T-helper 9 cell (primary cell): Measurements from ENCODE around the gene LCAT.

Experiments used
- DNase-seq: peaks from one replicate; pipeline ENCODE4 v3.0.0-alpha.2; 2020

The LCAT gene

DNA sequence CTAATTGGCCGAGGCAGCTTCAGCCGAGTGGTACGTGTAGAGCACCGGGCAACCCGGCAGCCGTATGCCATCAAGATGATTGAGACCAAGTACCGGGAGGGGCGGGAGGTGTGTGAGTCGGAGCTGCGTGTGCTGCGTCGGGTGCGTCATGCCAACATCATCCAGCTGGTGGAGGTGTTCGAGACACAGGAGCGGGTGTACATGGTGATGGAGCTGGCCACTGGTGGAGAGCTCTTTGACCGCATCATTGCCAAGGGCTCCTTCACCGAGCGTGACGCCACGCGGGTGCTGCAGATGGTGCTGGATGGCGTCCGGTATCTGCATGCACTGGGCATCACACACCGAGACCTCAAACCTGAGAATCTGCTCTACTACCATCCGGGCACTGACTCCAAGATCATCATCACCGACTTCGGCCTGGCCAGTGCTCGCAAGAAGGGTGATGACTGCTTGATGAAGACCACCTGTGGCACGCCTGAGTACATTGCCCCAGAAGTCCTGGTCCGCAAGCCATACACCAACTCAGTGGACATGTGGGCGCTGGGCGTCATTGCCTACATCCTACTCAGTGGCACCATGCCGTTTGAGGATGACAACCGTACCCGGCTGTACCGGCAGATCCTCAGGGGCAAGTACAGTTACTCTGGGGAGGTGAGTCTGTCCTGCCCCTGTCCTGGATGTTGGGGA lies 34.7 kb downstream of the LCAT start:
- DNase-seq = no peak

DNA sequence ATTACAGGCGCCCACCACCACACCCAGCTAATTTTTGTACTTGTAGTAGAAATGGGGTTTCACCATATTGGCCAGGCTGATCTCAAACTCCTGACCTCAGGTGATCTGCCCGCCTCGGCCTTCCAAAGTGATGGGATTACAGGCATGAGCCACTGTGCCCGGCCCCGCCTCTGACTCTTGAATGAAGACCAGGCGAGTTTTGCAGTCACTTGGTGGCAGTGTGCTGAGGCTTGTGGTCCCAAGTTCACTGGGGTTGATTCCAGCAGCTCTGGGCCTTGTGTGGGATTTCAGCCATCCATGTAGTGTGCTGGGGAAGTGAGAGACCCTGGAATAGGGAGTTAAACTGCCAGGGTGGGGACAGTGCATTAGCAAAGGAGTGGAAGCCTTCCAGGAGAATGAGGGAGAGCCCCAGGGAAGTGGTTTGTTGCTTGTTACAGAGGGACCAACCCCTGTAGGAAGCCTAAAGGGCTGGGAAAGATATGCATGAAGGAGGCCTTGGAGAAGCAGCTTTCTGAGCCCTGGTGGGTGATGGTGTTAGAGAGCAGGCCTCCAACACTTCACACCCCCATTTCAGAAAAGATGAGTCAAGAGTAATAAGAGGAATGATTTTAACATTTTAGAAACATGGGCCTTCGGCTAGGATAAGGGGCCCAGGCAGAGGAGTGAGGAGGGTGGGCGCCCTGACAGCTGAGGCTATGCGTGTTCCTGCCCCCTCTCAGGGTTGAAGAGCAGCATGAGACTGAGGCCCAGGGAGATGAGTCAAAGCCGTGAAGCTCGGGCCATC lies 36.3 kb downstream of the LCAT start:
- DNase-seq = no peak

DNA sequence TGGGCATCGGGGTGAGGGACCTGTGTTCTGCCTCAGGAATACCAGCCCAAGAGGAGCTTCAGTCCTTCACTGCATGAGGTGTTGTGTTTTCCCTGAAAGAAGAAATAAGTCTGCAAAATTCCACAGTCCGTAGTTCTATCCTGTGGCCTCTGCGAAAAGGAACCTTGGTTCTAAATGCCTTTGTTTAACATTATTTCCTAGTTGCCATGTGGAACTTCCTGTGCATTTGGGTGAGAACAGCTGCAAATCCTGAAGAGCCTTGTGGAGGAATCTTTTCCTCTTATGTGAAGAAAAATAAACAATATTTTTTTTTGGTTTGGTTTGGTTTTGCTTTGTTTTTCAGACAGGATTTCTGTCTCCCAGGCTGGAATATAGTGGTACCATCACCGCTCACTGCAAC lies 41.1 kb downstream of the LCAT start:
- no peak for DNase-seq

DNA sequence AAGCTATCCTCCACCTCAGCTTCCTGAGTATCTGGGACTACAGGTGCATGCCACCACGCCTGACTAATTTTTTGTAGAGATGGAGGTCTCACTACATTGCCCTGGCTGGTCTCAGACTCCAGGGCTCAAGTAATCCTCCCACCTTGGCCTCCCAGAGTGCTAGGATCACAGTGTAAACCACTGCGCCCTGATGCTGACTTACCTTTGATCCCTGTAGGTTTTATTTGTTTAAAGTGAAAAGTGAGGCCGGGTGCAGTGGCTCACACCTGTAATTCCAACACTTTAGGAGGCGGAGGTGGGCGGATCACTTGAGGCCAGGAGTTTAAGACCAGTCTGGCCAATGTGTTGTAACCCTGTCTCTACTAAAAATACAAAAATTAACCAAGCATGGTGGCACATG lies 42.2 kb downstream of the LCAT start:
- no peak for DNase-seq

DNA sequence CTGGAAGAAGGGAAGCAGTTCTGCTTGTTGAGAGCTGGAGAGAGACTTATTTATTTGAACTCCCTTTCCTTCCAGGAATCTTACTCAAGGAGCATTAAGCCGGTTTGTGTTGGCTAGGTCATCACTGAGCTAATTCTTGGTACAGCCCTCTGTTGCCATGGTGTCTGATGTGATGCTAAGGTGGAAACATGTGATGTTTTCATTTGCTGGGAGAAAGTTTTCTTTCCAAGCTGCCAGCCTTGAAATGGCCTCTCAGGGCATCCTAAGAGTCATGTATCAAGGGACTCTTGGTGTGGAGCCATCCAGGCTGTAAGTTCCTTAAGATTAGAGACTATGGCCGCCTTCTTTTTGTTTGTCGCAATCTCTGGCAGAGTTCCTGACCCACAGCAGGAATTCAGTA lies 46.7 kb downstream of the LCAT start:
- no peak for DNase-seq

DNA sequence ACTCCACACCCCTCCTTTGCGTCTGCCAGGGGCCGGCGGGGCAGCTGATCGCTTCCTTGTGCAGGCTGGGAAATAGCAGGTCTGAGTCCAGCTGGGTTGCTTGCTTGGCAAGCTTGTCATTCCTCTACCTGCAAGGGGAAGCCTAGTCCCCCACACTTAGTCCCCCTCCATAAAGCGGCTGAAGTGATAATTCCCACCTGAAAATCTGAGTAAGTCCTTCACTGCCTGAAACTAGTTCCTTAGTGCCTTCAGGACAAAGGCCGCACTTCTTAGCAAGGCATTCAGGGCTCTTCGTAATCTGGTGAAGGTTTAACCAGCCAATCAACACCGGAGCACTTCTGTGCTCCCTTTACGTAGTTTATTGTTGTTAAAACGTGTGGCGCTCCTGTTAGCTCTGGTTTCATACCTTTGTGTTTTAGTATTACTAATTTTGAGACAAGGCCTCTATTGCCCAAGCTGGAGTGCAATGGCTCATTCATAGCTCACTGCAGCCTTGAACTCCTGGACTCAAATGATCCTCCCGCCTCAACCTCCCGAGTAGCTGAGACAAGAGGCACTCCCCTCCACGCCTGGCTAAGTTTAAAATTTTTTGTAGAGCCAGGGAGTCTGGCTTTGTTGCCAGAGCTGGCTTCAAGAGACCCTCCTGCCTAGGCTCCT lies 50.0 kb downstream of the LCAT start:
- no peak for DNase-seq

DNA sequence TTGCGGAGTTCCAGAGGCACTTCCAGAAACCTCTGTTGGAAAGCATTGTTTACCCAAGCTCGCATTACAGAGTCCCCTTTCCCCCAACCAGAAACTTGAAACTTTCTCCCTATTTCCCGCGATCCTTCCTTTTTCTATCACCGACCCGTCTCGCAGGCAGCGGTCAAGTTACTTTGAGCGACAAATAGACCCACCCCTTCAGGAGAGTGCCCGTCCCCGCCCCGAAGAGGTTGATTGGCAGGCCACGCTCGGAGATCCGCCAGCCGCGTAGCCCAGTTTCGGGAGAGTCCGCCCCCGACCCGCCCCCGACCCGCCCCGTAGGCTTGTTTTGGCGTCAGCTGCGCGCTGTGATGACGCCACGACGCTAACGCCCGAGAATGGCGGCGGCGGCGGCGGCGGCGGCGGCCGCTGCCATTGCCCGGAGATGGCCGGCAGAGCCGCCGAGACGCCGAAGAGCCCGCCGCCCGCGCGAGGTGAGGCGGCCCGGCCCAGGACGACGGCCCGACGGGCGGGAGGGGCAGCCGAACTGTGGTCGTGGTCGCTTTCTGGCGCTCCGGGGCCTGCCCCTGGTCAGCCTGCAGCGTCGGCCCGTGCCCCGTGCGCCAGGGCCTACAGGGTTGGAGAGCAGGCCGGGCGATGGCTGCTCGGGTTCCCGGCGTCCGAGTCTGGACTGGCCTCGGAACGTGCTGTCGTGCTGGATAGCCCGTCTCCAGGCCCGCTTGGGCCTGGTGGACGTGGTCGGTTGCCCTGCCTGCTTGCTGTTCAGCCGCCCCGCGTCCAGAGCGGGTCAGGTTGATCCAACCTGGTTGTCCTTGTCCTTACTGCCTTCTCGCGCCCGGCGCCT lies 50.8 kb downstream of the LCAT start, which contains the start of gene PSKH1:
Gene PSKH1, plus strand, starts transcription at position 356 of the 844 bp plus-strand sequence. CDS start 15,496 bp downstream, outside the sequence.
- DNase-seq = peak; percentile 95

DNA sequence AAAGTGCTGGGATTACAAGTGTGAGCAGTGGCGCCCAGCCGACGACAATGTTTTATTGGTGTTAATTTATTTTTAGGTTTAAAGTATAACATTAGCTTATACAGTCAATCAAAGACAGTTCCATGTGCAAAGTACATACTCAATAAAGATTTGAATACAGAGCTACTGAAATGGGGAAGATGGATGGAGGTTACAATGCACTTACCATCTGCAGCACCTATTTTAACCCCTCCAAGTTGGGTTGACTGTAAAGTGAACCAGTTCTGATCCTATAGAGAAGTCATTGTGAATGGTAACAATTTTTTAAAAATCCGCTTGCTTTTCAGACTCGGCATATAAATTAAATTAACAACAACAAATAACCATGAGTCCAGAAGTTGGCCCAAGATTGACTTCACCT lies 51.5 kb downstream of the LCAT start:
- DNase-seq = no peak
